Dermis blood vessel endothelial cell (primary cell): ENCODE data around the gene ITLN1. TPM values are rescaled to one million over a fixed set of nuclear protein-coding genes. Genes with fewer than 3 reads are reported as not detected.
"Not testable (repeated sequence)": the region's sequence is repeated elsewhere in the genome, so short reads cannot be mapped to it uniquely, and the experiment has no call there.

ENCODE experiments used
- DNase-seq: peaks from one replicate; pipeline ENCODE4 v3.0.0; 2010
- total RNA-seq: library from RNA; depleted of rRNA; stranded (reverse); fragments of >200 nt; gene quantifications from 2 replicates; pipeline ENCODE4 v1.2.3, GENCODE V29; 2014

Gene ITLN1
- total RNA-seq = not detected in 2 replicates

DNA sequence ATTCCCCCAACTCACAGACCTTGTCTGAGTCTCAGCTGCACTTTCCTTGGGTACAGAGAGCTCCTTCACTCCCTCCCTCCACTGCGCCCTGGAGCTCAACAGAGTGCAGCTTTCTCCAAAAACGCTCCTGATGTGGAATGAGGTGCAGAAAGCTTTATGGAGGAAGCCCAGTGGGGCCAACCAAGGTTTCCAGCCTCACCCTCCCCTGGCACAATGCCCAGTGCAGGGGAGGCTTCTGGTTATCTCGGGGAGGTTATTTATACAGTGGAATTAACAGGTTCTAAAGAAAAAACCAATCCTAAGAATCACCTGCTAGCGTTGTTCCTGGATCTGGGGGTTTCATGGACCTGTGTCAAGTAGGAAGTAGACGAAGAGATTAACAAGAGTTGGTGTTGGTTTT is at the start of gene ITLN1:
Gene ITLN1 (minus strand): TSS at position 139 of the 400 bp plus-strand sequence. CDS start 303 bp downstream, outside the sequence.
- DNase-seq = no peak

DNA sequence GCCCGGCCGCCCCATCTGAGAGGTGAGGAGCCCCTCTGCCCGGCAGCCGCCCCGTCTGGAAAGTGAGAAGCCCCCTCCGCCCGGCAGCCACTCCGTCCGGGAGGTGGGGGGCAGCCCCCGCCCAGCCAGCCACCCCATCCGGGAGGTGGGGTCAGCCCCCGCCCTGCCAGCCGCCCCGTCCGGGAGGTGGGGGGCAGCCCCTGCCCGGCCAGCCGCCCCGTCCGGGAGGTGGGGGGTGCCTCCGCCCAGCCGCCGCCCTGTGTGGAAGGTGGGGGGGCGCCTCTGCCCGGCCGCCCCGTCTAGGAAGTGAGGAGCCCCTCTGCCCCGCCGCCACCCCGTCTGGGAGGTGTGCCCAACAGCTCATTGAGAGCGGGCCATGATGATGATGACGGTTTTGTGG is 48.3 kb upstream of the ITLN1 start:
- DNase-seq = not testable (repeated sequence)

DNA sequence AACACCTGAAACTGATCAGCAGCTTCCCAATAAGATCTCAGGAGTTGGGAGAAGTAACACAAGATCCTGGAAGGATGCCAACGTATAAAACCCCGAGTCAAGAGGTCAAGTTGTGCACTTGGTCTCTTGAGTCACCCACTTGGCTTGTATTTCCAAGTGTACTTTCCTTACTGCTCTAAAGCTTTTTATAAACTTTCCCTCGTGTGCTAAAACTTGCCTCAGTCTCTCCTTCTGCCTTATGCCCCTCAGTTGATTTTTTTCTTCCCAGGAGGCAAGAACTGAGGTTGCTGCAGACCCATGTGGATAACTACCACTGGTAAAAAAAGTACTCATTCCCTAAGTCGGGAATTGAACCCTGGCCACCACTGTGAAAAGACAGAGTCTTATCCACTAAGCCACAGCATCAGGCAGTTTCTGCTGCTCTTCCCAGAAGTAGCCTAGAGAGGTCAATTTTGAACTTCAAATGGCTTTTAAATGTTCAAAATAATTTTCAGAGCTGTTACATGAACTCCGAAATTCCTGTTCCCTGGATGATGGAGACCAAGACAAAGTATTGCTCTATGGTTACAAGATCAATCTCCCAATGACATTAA is 40.8 kb upstream of the ITLN1 start:
- DNase-seq = no peak

DNA sequence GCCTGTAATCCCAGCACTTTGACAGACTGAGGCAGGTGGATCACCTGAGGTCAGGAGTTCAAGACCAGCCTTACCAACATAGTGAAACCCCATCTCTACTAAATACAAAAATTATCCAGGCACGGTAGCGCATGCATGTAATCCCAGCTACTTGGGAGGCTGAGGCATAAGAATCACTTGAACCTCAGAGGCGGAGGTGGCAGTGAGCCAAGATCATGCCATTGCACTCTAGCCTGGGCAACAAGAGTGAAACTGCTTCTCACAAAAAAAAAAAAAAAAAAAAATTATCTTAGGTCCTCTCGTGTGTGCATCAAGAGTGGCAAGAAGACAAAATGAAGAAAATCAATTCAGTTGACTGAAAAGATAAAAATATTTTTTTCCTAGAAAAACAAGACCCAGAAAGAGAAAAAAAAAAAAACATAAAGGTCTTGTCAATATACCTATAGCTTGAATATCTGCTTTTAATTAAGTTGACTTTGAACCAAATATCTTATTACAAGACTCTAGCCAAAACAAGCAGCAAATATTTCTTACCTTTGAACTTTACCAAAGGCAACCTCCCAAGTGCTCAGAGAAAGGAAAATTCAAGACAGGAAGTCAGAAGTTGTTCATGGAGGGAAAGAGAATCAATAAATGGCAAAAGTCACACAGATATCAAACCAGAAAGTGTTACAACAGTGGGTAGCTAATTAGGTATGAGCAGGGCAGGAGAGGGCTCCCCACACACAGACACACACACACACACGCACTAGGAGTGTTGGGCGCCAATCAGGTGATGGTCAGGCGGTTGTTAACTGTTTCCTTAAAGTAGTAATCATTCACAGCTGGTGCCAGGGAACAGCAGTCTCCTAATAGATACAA is 40.0 kb upstream of the ITLN1 start:
- no peak for DNase-seq

DNA sequence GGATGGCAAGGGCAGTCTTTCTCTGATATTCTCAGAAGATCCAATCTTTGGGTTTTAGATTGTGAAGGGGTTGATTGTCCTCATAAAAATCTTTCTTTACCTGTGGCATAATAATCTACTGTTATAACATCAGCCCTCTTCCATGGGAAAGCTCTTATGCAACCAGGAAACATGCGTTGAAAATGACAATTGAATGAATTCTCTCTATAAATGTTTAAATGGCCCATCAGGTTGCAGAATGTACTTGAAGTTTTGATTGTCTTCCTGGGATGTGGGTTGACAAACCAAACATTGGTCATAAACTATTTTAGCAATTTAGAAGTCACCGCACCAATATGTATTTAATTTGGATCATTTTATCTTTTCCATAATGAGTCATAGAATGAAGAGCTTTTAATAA is 31.7 kb upstream of the ITLN1 start:
- no peak for DNase-seq

DNA sequence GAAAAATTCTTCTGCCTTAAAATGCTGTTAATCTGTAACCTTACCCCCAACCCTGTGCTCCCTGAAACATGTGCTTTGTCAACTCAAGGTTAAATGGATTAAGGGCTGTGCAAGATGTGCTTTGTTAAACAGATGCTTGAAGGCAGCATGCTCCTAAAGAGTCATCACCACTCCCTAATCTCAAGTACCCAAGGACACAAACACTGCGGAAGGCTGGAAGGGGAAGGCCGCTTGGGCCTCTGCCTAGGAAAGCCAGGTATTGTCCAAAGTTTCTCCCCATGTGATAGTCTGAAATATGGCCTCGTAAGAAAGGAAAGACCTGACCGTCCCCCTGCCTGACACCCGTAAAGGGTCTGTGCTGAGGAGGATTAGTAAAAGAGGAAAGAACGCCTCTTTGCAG is 28.2 kb upstream of the ITLN1 start:
- DNase-seq = not testable (repeated sequence)

DNA sequence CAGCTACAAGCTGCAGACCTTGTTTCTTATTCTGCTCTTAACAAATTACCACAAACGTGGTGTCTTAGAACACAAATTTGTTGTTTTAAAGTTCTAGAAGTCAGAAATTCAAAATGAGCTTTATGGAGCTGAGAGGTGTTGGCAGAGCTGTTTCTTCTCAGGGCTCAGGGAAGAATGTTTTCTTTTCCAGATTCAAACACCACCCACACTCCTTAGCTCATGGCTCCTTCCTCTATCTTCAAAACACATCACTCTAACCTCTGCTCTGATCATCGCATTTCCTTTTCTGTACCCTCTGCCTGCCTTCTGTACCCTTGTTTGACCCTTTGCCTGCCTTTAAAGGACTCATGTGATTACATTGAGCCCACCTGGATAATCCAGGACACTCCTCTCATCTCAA is 26.9 kb upstream of the ITLN1 start:
- DNase-seq = no peak

DNA sequence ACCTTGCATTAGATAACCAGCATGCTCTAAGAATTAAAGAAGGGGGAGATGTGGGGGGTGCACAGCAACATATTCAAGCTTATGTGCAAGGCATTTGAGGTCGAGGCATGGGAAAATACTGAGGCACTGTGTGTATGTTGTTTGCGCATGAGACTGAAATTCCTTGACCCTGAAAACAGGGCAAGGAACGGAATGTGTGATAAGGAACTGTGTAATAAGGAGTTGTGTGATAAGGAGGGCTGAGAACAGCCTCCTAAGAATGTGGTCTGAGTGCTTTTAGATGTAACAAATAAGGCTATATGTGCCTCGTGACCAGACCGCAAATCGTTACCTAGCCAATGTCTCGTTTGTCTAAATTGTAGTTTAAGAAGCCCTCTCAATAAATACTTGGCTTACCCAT is 26.5 kb upstream of the ITLN1 start:
- DNase-seq = no peak

DNA sequence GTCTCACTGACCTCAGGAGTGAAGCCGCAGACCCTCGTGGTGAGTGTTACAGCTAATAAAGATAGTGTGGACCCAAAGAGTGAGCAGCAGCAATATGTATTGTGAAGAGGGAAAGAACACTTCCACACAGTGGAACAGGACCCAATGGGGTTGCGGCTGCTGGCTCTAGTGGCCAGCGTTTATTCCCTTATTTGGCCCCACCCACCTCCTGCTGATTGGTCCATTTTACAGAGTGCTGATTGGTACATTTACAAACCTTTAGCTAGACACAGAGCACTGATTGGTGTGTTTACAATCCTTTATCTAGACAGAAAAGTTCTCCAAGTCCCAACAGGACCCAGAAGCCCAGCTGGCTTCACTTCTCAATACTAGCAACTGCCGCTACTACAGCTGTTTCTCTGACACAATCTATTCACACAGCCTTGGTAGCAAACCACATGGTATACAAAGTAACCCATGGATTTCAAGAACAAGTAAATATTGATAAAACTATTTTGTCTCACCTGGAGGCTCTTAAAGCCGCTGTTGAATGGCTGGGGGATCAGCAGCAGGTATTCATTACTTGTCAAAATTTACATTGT is 25.3 kb upstream of the ITLN1 start:
- DNase-seq = no peak

DNA sequence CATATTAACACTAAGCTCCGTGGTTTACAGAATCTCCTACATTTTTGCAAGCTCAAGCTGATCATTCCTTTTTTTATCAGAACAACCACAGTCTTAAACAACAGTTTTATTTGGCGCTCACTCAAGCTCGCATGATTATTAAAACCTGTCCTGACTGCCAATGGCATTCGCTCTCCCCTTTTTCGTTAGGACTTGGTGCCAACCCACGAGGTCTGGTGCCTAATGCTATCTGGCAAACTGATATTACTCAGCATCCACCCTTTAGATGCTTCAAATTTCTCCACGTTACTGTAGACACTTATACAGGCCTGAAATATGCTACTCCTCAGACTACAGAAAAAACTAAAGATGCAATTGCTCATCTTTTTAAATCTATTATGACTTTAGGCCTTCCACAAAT is 23.0 kb upstream of the ITLN1 start:
- no peak for DNase-seq

DNA sequence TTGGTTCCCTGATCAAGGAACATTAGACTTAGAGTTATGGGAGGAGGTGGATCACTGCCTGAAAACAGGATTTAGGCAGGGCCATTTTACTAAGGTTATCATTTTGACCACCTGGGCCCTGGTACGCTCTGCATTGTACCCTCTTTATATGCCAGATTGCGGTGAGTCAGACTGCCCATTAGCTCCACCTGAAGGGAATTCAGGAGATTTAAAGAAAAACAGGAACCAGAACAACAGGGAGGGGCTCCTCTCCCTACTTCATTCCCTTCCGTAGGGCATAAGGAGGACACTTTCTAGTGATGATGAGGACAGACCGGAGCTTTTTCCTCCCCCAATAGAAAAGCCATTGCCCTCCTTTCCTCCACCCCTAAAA is 20.6 kb upstream of the ITLN1 start:
- no peak for DNase-seq

DNA sequence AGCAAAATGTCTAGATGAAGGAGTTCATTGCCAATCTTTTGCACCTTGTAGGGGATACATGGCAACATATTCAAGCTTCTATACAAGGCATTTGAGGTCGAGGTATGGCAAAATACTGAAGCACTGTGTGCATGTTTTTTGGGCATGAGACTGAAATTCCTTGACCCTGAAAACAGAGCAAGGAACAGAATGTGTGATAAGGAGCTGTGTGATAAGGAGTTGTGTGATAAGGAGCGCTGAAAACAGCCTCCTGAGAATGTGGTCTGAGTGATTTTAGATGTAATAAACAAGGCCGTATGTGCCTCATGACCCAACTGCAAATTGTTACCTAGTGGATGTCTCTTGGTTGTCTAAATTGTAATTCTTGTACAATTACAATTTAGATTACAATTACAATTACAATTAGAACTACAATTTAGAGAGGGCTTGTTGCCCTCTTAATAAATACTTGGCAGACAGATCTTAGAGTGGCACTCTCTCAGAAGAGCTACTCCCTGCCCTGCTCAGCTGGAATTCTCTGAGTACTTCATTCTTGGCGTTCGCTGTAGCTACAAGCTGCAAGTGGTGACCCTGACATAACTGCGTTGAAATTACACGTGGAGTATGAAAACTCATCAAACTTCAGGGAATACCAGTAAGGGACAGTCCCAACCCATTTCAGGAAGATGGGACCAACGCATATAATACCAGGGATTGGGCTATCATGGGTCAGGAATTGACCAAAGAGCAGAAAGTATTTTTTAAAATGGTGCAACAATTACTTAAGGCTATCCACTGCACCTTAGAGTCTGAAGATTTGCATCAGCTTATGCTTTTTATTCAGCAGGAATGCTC is 20.0 kb upstream of the ITLN1 start:
- no peak for DNase-seq

DNA sequence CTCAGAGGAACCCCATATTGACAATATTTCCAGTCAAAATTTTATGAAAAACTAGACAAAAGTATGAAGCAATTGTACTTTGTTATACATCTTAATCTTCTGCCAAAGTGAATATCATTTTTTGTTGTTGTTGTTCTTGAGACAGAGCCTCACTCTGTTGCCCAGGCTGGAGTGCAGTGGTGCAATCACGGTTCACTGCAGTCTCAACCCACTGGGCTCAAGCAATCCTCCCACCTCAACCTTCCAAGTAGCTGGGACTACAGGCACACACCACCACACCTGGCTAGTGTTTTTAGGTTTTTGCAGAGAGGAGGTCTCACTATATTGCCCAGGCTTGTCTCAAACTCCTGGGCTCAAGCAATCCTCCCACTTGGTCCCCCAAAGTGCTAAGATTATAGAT is 17.3 kb upstream of the ITLN1 start:
- DNase-seq = not testable (repeated sequence)

DNA sequence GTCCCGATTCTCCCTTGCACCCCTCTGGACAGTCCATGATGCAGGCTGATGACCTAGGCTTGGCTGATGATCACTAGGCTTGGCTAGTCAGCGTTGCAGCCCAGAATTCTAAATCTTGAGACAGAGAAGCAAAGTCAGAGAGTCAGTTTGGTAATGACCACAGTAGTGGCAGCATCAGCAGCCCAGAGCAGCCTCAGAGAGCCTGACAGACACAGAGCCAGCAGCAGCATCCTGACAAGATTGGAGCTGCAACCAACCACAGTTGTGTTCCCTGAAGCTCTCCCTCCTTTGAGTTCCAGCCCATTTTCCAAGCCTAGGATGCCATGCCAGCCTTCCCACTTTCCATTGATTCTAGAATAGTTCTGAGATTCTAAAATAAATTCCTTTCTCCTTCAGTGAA is 16.8 kb upstream of the ITLN1 start:
- DNase-seq = no peak

DNA sequence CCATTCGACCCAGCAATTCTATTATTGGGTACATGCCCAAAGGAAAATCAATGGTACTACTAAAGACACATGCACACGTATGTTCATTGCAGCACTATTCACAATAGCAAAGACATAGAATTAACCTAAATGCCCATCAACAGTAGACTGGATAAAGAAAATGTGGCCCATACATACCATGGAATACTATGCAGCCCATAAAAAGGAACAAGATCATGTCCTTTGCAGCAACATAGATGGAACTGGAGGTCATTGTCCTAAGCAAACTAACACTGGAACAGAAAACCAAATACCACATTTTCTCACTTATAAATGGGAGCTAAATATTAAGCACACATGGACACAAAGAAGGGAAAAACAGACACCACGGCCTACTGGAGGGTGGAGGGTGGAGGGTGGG is 15.7 kb upstream of the ITLN1 start:
- DNase-seq = not testable (repeated sequence)

DNA sequence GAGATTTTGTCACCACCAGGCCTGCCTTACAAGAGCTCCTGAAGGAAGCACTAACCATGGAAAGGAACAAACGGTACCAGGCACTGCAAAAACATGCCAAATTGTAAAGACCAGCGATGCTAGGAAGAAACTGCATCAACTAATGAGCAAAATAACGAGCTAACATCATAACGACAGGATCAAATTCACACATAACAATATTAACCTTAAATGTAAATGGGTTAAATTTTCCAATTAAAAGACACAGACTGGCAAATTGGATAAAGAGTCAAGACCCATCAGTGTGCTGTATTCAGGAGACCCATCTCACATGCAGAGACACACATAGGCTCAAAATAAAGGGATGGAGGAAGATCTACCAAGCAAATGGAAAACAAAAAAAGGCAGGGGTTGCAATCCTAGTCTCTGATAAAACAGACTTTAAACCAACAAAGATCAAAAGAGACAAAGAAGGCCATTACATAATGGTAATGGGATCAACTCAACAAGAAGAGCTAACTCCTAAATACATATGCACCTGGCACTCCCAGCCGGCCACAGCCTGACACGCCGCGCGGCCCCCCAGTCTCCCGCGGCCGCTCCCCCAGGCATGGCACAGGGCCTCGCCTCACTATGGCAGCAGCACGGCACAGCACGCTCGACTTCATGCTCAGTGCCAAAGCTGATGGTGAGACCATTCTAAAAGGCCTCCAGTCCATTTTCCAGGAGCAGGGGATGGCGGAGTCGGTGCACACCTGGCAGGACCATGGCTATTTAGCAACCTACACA is 9.6 kb upstream of the ITLN1 start:
- not testable (repeated sequence) for DNase-seq

DNA sequence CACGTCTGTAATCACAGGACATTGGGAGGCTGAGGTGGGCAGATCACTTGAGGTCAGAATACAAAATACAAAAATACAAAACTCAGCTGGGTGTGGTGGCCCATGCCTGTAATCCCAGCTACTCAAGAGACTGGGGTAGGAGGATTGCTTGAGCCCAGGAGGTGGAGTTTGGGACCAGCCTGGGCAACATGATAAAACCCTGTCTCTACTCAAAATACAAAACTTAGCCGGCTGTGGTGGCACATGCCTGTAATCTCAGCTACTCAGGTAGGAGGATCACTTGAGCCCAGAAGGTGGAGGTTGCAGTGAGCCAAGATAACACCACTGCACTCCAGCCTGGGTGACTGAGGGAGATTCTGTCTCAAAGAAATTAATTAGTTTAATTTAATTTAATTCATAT is 6.5 kb upstream of the ITLN1 start:
- no peak for DNase-seq

DNA sequence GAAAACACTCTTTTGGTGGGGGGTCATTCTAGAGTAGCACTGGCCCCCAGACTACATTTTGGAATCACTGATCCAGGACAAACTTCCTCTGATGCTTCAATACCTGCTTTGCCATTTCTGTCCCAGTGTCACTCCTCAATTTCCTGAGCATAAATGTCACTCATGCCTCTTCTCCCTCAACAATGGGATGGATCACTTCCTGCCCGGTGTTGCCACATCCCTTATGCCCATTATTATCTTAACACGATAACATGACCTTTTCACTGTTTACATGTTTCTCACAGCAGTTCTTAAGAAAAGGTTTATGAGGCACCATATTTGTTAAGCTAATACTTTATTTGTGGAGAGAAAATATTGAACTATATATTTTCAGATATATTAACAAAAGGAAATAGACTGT is 3.9 kb upstream of the ITLN1 start:
- DNase-seq = peak; percentile 10

DNA sequence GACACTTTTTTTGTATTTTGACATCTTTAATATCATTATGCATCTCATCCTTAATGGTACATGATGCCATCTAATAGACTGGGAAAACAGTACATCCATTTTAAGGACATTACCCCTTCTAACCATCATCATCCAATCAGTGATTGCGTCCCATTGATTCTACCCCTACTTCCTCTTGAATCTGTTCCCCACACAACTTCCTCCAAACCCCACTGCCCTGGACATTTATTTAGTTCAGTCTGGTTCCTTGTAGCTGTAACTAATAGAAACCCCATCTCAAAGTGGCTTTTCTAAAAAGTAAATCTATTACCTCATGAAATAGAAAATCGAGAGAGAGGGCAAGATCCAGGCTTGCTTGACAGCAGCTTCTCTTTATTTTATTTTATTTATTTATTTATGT is 2.1 kb upstream of the ITLN1 start:
- no peak for DNase-seq

DNA sequence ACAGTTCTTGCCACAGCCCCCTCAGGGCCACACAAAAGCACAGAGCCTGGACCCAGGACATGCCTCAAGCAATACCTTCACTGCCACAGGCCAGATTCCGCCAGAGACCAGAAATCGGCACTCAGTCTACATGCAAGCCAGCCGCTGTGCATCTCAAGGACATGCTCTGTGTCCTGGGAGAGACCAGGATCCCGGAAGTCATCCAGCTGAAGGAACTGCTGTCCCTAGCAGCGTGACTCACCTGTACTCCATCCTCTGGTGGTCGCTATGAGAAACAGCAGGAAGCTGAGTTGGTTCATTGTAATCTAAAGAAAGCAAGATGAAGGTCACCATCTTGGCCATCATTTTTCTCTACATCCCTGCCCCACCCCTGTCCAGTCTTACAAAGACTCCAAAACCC is 401 bp downstream of the ITLN1 start:
- DNase-seq = no peak

DNA sequence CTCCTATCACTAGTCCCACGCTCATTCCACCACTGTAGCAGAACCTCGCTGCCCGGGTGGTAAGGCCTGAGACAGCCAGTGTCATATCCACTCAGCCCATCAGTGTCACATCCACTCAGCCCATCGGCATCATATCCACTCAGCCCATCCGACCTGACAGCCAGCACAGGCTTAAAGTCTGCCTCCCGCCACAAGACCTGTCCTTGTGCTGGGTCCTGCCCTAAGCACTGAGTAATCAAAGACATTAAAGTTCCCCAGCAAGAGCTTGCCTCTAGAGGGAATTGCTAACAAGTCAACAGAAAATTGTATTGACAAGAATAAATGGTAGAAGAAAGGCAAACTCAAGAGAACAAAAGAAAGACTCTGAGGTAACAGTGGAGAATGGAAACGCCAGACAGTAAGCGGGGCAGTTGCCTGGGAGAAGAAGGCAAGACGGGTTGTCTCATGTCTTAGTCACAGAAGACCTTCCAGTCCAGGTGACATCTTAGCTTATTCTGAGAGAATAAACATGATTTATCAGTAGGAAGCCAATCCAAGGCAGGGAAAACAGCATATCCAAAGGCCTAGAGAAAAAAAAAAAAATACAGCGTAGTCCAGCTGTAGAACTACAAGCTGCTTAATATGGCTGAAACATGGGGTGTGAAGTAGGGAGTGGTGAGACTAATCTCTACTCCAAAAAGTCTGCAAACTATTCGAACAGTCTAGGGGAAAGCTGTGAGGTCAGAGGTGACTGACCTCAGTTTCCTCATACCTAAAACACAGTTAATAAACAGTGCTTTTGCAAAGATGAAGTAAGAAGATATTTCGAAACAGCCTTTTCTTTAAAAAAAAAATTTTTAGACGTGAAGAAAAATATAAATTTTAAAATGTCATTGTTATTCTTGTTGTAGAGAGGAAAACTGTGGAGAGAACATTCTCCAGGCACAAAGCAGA is 1.1 kb downstream of the ITLN1 start:
- no peak for DNase-seq
